ENCODE results near the gene RBM22.
"Not testable (repeated sequence)": the region's sequence is repeated elsewhere in the genome, so short reads cannot be mapped to it uniquely, and the experiment has no call there.

RBM22 gene

DNA sequence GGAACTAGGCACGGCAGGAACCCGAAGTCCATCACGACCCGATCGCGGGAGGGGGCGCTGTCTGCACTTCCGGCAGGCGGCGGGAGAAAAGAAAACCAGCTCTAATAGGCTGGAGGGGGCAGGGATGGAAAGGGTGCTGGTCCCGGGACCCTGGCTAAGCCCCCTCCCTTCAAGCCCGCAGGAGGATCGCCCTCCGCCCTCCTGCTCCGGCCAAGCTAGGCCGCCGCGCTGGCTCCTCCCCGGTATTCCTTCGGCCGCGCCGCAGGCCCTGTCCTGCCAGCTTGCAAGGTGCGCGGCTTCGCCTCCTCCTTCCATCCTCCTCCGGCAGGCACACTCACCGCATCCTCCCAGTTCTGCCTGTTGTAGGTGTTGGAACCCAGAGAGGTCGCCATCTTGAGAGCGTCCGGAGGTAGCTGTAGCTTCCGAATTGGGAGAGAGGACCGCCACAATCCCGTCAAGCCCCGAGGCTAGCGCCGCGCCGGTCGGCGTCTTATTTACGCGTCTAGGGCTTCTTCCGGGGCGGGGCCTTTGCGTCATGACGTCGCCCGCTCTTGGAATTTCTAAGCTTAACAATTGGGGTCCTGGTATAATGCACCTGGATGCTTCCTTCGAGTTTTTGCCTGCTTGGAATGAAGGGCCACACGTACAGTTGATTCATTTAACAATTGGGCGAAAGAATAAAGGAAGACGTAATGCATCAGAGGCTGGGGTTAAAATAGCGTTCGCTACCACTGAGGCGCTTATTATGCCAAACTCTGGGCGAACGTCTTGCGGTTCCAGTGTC, at the start of gene RBM22:
TSS of gene RBM22 (minus strand) at position 469 of the 784 bp plus-strand sequence. CDS start at position 392, 77 bp downstream.
- peak; percentile 88 for DNase-seq

DNA sequence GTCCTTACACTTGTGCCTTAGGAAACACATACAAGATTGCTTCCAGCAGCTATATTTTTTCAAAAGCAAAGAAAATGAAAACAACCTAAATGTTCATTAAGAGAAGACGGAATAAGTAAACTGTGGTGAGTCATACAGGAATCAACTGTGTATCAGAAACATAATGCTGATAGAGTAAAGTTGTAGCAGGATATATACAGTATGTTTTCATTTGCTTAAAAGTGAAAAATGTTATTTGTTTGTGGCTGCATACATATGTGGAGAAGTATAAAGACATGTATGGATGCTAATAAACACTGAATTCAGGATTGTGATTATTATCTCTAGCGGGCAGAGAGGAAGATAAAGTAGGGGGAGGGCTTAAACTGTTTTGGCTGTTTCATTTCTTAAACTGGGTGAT, 49.6 kb upstream of the RBM22 start:
- no peak for DNase-seq

DNA sequence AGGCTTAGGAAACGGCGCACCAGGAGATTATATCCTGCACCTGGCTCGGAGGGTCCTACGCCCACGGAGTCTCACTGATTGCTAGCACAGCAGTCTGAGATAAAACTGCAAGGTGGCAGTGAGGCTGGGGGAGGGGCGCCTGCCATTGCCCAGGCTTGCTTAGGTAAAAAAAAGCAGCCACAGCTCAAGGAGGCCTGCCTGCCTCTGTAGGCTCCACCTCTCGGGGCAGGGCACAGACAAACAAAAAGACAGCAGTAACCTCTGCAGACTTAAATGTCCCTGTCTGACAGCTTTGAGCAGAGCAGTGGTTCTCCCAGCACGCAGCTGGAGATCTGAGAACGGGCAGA, 42.3 kb upstream of the RBM22 start:
- not testable (repeated sequence) for DNase-seq

- not testable (repeated sequence) for DNase-seq
Measured at GRCh38 chr5:150742455-150743141, 41.7 kb upstream of the RBM22 start.

DNA sequence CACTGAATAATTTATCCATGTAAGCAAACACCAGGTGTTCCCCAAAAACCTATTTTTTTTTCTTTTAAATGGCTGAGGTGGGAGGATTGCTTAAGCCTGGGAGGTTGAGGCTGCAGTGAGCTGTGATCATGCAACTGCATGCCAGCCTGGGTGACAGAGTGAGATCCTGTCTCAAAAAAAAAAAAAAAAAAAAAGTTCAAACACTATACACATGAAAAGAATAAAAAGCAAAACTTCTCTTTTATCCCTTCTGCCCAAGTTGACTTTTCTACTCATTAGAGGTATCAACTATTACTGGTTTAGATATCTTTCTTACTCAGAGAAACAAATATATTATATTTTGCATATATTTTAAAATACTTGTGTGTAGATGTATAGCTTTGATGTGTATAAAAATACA, 40.1 kb upstream of the RBM22 start:
- DNase-seq: no peak

GRCh38 chr5:150738862-150739261, 38.0 kb upstream of the RBM22 start:
- DNase-seq: no peak

- no peak for DNase-seq
Measured at GRCh38 chr5:150734579-150735384, 33.9 kb upstream of the RBM22 start.

GRCh38 chr5:150731669-150732242, 30.9 kb upstream of the RBM22 start:
- no peak for DNase-seq

DNA sequence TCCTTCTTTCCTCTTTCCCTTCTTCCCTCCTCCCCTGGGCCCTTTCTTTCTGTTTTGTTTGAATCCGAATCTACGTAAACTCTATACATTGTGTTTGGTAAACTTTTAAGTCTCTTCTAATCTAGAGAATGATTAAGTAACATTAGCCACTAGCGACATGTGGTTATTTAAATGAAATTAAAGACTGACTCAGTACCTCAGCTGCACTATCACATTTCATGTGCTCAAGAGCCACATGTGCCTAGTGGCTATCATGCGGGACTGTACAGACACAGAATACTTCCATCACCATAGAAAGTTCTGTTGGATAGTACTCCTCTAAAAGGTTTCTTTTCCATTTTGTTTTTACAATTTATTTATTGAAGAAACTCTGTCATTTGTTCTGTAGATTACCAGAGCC, 29.0 kb upstream of the RBM22 start:
- no peak for DNase-seq

DNA sequence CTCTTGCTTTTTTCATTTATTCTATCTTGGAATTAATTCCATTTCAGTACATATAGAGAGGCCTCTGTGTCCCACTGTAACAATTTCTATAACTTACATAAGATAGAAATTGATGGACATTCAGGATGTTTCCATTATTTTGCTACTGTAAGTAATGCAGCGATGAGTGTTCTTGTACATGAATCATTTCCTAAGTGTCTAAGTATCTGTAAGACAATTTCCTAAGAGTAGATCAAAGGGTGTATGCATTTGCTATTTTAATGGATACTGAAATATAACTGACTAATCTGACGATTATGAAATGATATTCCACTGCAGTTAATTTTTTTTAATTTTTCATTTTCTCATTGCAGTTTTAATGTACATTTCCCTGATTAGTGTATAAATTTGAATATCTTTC, 23.0 kb upstream of the RBM22 start:
- DNase-seq: no peak

DNA sequence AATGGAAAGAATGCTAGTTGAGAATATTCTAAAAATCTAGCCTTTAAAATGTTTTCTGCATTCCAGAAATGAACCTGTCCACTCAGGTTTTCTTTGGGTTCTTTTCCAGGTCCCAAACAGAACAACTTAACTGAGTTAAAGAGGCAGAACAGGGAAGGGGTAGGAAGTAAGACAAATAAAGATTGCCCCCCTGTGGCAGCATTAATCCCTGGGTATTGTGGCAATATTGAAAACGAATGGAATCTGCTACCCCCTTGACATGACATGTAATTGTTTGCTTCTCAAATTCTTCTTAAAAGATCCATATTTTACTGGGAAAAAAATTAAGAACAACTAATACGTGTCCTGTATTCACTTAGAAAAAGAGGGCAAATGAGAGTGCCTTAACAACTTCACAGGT, 9.3 kb upstream of the RBM22 start:
- peak; percentile 24 for DNase-seq

DNA sequence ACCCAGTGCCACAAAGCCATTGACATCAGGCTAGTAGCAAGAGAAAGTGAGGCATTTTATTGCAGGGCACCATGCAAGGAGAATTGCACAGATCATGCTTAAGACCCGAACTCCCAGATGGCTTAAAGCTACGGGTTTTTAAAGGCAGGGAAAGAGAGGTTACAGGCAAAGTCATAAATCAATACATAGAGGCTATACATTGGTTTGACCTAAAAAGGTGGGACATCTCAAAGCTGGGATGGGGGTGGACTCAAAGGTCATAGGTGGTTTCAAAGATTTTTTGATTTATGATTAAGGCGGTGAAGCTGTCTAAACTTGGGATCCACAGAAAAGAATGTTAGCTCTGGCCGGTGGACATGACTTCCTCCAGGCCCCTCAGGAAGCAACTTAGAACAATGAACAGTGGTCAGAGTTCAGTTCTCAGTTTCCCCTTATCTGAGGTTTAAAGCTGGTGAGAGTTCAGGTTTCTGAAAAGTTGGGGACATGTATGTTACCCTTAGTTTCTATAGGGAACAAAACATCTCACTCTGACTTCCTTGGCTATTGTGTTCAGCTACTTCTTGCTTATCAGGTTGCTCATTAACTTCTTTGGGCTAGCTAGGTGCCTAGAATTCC, 6.0 kb upstream of the RBM22 start:
- no peak for DNase-seq

GRCh38 chr5:150703762-150704161, 2.9 kb upstream of the RBM22 start:
- DNase-seq: no peak

DNA sequence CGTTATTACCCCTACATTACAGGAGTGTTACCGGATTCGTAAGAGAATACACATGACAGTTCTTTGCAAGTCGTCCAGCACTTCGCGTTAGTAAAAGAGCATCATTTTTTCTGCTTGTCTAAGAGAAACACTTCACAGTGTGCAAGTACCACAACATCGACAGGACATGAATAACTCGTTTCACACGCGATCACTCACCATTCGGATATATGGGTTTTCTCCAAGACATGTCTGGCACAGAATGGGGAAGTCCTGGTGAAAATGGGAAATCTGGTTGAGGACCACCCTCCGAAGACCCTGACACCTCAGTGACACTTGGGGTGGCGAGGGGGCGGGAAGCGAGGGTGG, 642 bp downstream of the RBM22 start:
- peak; percentile 4 for DNase-seq

DNA sequence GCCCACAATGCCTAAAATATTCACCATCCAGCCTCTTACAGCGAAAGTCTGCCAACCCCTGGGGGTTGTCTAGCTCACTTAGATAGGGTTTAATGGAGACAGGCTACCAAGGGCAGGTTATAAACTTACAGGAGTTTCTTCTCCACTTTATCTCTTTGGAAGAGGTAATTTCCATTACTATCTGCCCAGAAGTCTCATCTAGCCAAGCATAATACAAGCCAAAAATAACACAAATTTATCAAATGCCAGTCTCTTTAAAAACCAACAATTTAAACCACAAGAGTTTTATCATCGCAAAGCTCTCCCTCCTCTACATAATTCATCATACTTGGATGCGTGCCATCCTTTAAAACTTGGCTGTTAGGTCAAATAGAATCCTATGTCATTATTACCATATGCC, 6.2 kb downstream of the RBM22 start:
- peak; percentile 68 for DNase-seq

DNA sequence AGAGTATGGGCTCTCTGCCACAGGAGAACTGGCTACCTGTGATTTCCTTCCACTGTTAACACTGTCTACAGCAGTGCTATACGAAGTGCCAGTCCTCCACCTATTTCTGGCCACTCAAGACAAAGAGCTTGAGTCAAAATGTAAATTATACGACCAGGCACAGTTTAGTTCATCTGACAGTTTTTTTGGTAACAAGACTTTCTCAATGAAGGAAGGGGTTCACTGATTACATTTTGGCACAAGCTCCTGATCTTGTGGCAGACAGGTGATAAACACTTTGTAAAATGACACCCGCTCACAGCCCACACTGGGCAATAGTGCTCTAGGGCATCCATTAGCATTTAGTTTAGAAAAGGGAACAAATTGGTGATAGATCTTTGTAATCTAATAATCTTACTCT, 8.6 kb downstream of the RBM22 start:
- no peak for DNase-seq

DNA sequence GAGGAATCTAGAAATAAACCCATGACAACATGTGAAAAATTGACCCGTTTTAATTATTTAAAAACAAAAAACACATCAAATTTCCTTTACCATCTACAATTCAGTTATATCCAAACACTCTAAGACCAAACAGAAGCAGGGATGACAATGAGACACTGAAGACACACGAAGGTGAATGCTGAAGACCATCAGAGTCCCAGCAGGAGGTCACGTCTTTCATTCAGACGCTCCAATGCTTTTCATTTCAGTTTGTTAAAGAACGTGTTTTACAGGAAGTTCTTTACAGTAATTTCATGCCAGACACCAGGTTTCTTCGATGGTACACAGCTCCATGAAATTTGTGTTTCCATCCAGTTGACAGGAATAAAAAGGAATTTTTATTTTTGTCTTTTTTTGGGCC, 10.1 kb downstream of the RBM22 start:
- DNase-seq: no peak

DNA sequence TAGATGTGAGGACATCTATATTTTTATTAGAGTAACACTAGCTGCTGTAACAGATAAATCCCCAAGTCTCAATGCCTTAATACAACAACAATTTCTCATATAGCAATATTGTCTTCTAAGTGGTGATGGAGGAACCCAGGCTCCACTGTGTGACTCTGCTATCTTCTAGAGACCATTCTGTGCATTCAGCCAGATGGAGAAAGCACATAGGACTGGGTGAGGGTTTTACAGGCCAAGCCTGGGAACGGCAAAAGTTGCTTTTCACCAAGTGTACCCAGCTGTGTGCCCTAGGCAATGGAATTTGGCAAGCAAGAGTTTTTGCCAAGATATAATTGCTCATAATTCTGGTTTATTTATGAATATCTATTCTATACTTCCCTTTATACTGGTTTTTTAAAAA, 11.7 kb downstream of the RBM22 start:
- no peak for DNase-seq

DNA sequence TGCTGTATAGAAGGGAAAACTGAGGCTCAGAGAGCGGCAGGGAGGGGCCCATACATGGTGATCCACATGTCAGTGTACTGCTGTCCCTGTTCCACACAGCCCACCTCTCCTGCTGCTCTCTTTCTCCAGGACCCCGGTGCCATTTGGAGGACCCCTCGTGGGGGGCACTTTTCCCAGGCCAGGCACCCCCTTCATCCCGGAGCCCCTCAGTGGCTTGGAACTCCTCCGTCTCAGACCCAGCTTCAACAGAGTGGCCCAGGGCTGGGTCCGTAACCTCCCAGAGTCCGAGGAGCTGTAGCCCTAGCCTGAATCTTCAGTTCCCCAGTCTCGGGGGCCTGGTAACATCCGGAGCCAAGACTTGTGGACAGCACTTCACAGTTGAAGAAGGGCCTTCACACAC, 24.3 kb downstream of the RBM22 start:
- no peak for DNase-seq

- DNase-seq: no peak
Measured at GRCh38 chr5:150675069-150675468, 25.8 kb downstream of the RBM22 start.

GRCh38 chr5:150674341-150674821, 26.5 kb downstream of the RBM22 start:
- DNase-seq: no peak

- DNase-seq: no peak
Measured at GRCh38 chr5:150672884-150673275, 28.0 kb downstream of the RBM22 start.
